Naive thymus-derived CD8-positive, alpha-beta T cell (primary cell): Measurements from ENCODE around the gene ZNF680. TPM values are rescaled to one million over a fixed set of nuclear protein-coding genes. Genes with fewer than 3 reads are reported as not detected.
"Not testable (repeated sequence)": the region's sequence is repeated elsewhere in the genome, so short reads cannot be mapped to it uniquely, and the experiment has no call there.

Experiments
- ATAC-seq, 2 donors: fragments of 150-1000 bp; cut with Tn5 transposase in 1 of 2; sonication (Bioruptor Pico), chemical (Tn5 transposase) in 1 of 2; 1 replicate in 1 of 2; 2 replicates in 1 of 2; pipeline ENCODE4 v1.10.0; 2021; ENCODE audit warnings: mild to moderate bottlenecking in 2 of 2, moderate library complexity in 2 of 2
- POLR2A ChIA-PET: fragments of 350-600 bp; sonication (Branson Sonifier 250); formaldehyde crosslinking; loops from one replicate; lab custom pipeline; 2021; ENCODE audit warnings: antibody characterized with exemption; lab: Charles Lee
- DNase-seq, 10 donors: peaks; one replicate each; pipeline versions ENCODE4 v3.0.0 to v3.0.0-alpha.2; 2020 to 2022
- H3K27ac Mint-ChIP-seq, 10 donors: one replicate each; pipeline ENCODE4 v1.8.0; 2020 to 2022; ENCODE audit warnings: mild to moderate bottlenecking in 10 of 10, mixed read lengths in 10 of 10, moderate library complexity in 4 of 10, inconsistent platforms in 1 of 10
- H3K27me3 Mint-ChIP-seq, 5 donors: one replicate each; pipeline ENCODE4 v1.8.0; 2021 to 2022; ENCODE audit warnings: mixed read lengths in 5 of 5
- H3K36me3 Mint-ChIP-seq, 3 donors: one replicate each; pipeline ENCODE4 v1.8.0; 2020 to 2022; ENCODE audit warnings: mixed read lengths in 3 of 3, mild to moderate bottlenecking in 2 of 3, inconsistent platforms in 1 of 3
- H3K4me1 Mint-ChIP-seq, 4 donors: one replicate each; pipeline ENCODE4 v1.8.0; 2021 to 2022; ENCODE audit warnings: mixed read lengths in 4 of 4
- H3K4me3 Mint-ChIP-seq, 10 donors: one replicate each; pipeline ENCODE4 v1.8.0; 2020 to 2022; ENCODE audit warnings: mild to moderate bottlenecking in 10 of 10, mixed read lengths in 10 of 10, moderate library complexity in 6 of 10, inconsistent platforms in 1 of 10
- H3K9me3 Mint-ChIP-seq, 9 donors: one replicate each; pipeline ENCODE4 v1.8.0; 2020 to 2022; ENCODE audit warnings: mixed read lengths in 9 of 9, mild to moderate bottlenecking in 3 of 9, inconsistent platforms in 1 of 9, moderate library complexity in 1 of 9
- polyA plus RNA-seq, 3 donors: library from polyadenylated mRNA; unstranded; fragments of 300-500 nt; fragmentation: Illumina TruSeq; gene quantifications; one replicate each; pipeline ENCODE4 v1.2.3, GENCODE V29; 2021
- total RNA-seq, 8 experiments: library from RNA in 2 of 8; stranded (reverse) in 2 of 8; gene quantifications; one replicate each; pipeline ENCODE4 v1.2.3 and lab custom pipeline; 2021 to 2026

The ZNF680 gene
- total and polyA plus RNA-seq, 5 experiments from 2014 or later = 7.1 to 22.9 (median 9.7) TPM

GRCh38 chr7:64581391-64581790, 18.5 kb upstream of the ZNF680 start:
- Mint-ChIP-seq H3K4me3 (no peak overlapping the region), H3K36me3 (peaks cover 0 to 5% (median 3%) of the 10 kb centered on the region in 3 donors)
- POLR2A ChIA-PET = no interaction called here

GRCh38 chr7:64574540-64575099, 11.7 kb upstream of the ZNF680 start:
- Mint-ChIP-seq H3K4me3 (peak overlapping the region in 3 of 10 donors; percentile 14 to 46 (median 31)), H3K9me3 (peaks cover 0 to 12% (median 0%) of the 10 kb centered on the region in 9 donors), H3K27ac (peak overlapping the region in 1 of 10 donors; percentile 14), H3K36me3 (no peaks in the 10 kb centered on the region), H3K4me1 (peaks cover 5 to 9% (median 7%) of the 10 kb centered on the region in 4 donors), H3K27me3 (peaks cover 0 to 16% (median 8%) of the 10 kb centered on the region in 5 donors)
- POLR2A ChIA-PET = interaction anchor here (0.6 to 0.7 kb wide), 2 partner anchors 239 to 1689 kb away, joined by 3 to 7 read pairs; no protein-coding TSS in a partner anchor
- DNase-seq = no peak
- ATAC-seq = no peak

More at GRCh38 chr7:64581391-64581790, 18.5 kb upstream of the ZNF680 start:
- H3K4me1 Mint-ChIP-seq = no peaks in the 10 kb centered on the region
- peaks cover 0 to 17% (median 0%) of the 10 kb centered on the region in 9 donors for H3K9me3 Mint-ChIP-seq
- H3K27ac Mint-ChIP-seq = no peak overlapping the region
- peaks cover 0 to 3% (median 0%) of the 10 kb centered on the region in 5 donors for H3K27me3 Mint-ChIP-seq
- ATAC-seq = no peak
- no peak for DNase-seq

GRCh38 chr7:64570284-64570605, 7.4 kb upstream of the ZNF680 start:
- H3K36me3 Mint-ChIP-seq, ATAC-seq, POLR2A ChIA-PET, H3K9me3 Mint-ChIP-seq, DNase-seq: not testable (repeated sequence)
- Mint-ChIP-seq H3K27me3 (peaks cover 1 to 22% (median 11%) of the 10 kb centered on the region in 5 donors), H3K4me1 (peaks cover 10 to 14% (median 11%) of the 10 kb centered on the region in 4 donors), H3K27ac (peak overlapping the region in 9 of 10 donors; percentile 66 to 97 (median 92)), H3K4me3 (peak overlapping the region; percentile 89 to 97 (median 94))

- H3K9me3 Mint-ChIP-seq, H3K36me3 Mint-ChIP-seq, POLR2A ChIA-PET: not testable (repeated sequence)
- peaks cover 1 to 22% (median 11%) of the 10 kb centered on the region in 5 donors for H3K27me3 Mint-ChIP-seq
- ATAC-seq = peak; percentile 74 to 80
- peak; percentile 14 to 71 (median 42) for DNase-seq
- peaks cover 10 to 14% (median 11%) of the 10 kb centered on the region in 4 donors for H3K4me1 Mint-ChIP-seq
- peak overlapping the region in 9 of 10 donors; percentile 66 to 97 (median 92) for H3K27ac Mint-ChIP-seq
- peak overlapping the region; percentile 89 to 97 (median 94) for H3K4me3 Mint-ChIP-seq
These were observed 6.8 kb upstream of the ZNF680 start for GRCh38 chr7:64569372-64570283.

- Mint-ChIP-seq H3K27ac (peak overlapping the region; percentile 95 to 99 (median 98)), H3K9me3 (peaks cover 0 to 31% (median 3%) of the 10 kb centered on the region in 9 donors), H3K4me1 (peaks cover 10 to 43% (median 30%) of the 10 kb centered on the region in 4 donors), H3K36me3 (peaks cover 19 to 36% (median 35%) of the 10 kb centered on the region in 3 donors), H3K27me3 (no peaks in the 10 kb centered on the region), H3K4me3 (peak overlapping the region; percentile 99 to 100 (median 100))
- DNase-seq = peak in 3 of 10 donors; percentile 19 to 54 (median 54)
- POLR2A ChIA-PET = interaction anchor here (0.7 to 2.3 kb wide), 10 partner anchors 13 to 661 kb away, joined by 3 to 14 read pairs (median 8); partner anchors contain the start of genes ERV3-1, ZNF107, ZNF138 and ZNF736
- ATAC-seq = peak; percentile 30 to 44
These were observed 630 bp downstream of the ZNF680 start for GRCh38 chr7:64562256-64562625.

GRCh38 chr7:64559206-64559605, 3.7 kb downstream of the ZNF680 start:
- Mint-ChIP-seq H3K36me3 (peaks cover 30 to 62% (median 56%) of the 10 kb centered on the region in 3 donors), H3K27ac (peak overlapping the region in 1 of 10 donors; percentile 14), H3K27me3 (no peaks in the 10 kb centered on the region), H3K4me3 (peak overlapping the region in 1 of 10 donors; percentile 54), H3K9me3 (peaks cover 8 to 54% (median 18%) of the 10 kb centered on the region in 9 donors), H3K4me1 (peaks cover 17 to 58% (median 38%) of the 10 kb centered on the region in 4 donors)
- ATAC-seq (no peak), DNase-seq (no peak)
- POLR2A ChIA-PET = no interaction called here

- DNase-seq (no peak), ATAC-seq (no peak)
- Mint-ChIP-seq H3K27me3 (no peaks in the 10 kb centered on the region), H3K4me3 (peak overlapping the region in 2 of 10 donors; percentile 39 to 54), H3K36me3 (peaks cover 30 to 62% (median 56%) of the 10 kb centered on the region in 3 donors), H3K9me3 (peaks cover 8 to 54% (median 18%) of the 10 kb centered on the region in 9 donors), H3K4me1 (peaks cover 14 to 53% (median 35%) of the 10 kb centered on the region in 4 donors), H3K27ac (peak overlapping the region in 1 of 10 donors; percentile 14)
- POLR2A ChIA-PET = no interaction called here
These were observed 4.1 kb downstream of the ZNF680 start for GRCh38 chr7:64558781-64559180.

- ATAC-seq (no peak), DNase-seq (no peak)
- H3K9me3 Mint-ChIP-seq = peaks cover 8 to 56% (median 18%) of the 10 kb centered on the region in 9 donors
- peak overlapping the region in 2 of 10 donors; percentile 10 to 22 for H3K27ac Mint-ChIP-seq
- POLR2A ChIA-PET = no interaction called here
- peak overlapping the region in 1 of 10 donors; percentile 52 for H3K4me3 Mint-ChIP-seq
- H3K36me3 Mint-ChIP-seq = peaks cover 30 to 62% (median 59%) of the 10 kb centered on the region in 3 donors
- H3K27me3 Mint-ChIP-seq = no peaks in the 10 kb centered on the region
- H3K4me1 Mint-ChIP-seq = peaks cover 12 to 49% (median 33%) of the 10 kb centered on the region in 4 donors
These were observed 4.6 kb downstream of the ZNF680 start for GRCh38 chr7:64558323-64558705.

GRCh38 chr7:64557601-64558322, 5.1 kb downstream of the ZNF680 start:
- Mint-ChIP-seq H3K27ac (peak overlapping the region in 1 of 10 donors; percentile 10), H3K4me1 (peaks cover 9 to 43% (median 29%) of the 10 kb centered on the region in 4 donors), H3K4me3 (peak overlapping the region in 1 of 10 donors; percentile 11), H3K27me3 (no peaks in the 10 kb centered on the region), H3K9me3 (peaks cover 8 to 58% (median 18%) of the 10 kb centered on the region in 9 donors), H3K36me3 (peaks cover 30 to 62% (median 62%) of the 10 kb centered on the region in 3 donors)
- ATAC-seq (no peak), DNase-seq (no peak)
- POLR2A ChIA-PET = no interaction called here

- peak overlapping the region in 1 of 10 donors; percentile 42 for H3K27ac Mint-ChIP-seq
These were observed 7.8 kb downstream of the ZNF680 start for GRCh38 chr7:64555046-64555445.

GRCh38 chr7:64554188-64554587, 8.7 kb downstream of the ZNF680 start:
- H3K27me3 Mint-ChIP-seq, ATAC-seq, POLR2A ChIA-PET, H3K27ac Mint-ChIP-seq, DNase-seq, H3K4me3 Mint-ChIP-seq: not testable (repeated sequence)
- Mint-ChIP-seq H3K9me3 (peaks cover 8 to 73% (median 18%) of the 10 kb centered on the region in 9 donors), H3K4me1 (peaks cover 6 to 29% (median 22%) of the 10 kb centered on the region in 4 donors), H3K36me3 (peaks cover 46 to 78% (median 58%) of the 10 kb centered on the region in 3 donors)

More at GRCh38 chr7:64555046-64555445, 7.8 kb downstream of the ZNF680 start:
- ATAC-seq (no peak), DNase-seq (no peak)
- H3K4me1 Mint-ChIP-seq = peaks cover 6 to 29% (median 22%) of the 10 kb centered on the region in 4 donors
- peaks cover 41 to 73% (median 57%) of the 10 kb centered on the region in 3 donors for H3K36me3 Mint-ChIP-seq
- H3K9me3 Mint-ChIP-seq = peaks cover 8 to 70% (median 18%) of the 10 kb centered on the region in 9 donors
- no peak overlapping the region for H3K4me3 Mint-ChIP-seq
- no peaks in the 10 kb centered on the region for H3K27me3 Mint-ChIP-seq
- POLR2A ChIA-PET = interaction anchor here (0.7 kb wide), 1 partner anchor 91 kb away, joined by 3 read pairs; no protein-coding TSS in a partner anchor
